ENCODE measurements around the gene C1orf159.

Gene C1orf159

DNA sequence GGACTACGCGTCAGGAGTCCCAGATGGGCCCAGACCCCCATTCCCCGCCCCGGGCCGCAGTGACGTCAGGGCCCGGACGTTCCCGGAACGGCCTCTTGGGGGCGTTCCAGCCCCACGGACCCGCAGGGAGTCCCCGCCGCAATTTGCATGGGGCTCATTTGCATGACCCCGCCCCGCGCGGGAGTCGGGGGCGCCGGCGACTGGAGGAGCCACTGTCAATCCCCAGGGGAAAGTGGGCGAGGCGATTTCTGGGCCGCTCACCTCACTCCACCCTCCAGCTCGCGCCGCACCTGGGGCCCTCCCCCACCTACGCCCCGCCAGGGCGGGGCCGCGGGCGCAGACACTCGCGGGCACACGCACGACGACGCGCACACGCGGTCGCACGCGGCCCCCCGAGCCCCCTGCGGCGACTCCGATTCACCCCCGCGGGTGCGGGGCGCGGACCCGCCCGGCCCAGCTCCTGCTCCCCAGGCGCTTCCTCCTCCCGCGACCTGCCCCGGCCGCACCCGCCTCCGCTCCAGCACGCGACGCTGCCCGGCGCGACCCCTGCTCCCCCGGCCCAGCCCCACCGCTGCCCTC lies 82.8 kb downstream of the C1orf159 start:
- DNase-seq = peak; percentile 96

DNA sequence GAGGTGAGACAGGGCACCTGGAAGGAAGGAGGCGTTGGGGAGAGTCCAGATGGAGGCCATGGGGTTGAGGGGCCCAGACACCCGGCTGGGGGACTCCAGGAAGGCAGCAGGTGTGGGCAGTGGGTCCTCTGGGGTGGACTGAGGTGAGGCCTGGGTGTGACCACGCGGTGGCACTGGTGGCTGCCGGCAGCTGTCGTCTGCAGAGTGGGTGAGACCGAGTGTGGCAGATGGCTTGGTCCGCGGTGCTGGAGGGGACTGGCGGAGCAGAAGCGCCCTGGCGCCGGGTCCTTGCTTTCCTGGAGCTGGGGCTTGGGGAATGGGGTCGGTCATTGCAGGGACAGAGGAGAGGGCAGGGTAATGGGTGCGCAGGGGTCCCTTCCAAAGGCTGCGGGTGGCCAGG lies 83.5 kb downstream of the C1orf159 start:
- DNase-seq = no peak

Measured in NCI-H1436 (cell line).